GM04504 (cell line): ENCODE measurements around the gene GNA14.
"Not testable (repeated sequence)": the region's sequence is repeated elsewhere in the genome, so short reads cannot be mapped to it uniquely, and the experiment has no call there.

Source experiments
- DNase-seq: peaks from one replicate; pipeline ENCODE4 v3.0.0-alpha.2; 2012; ENCODE audit warnings: low read depth

GNA14 gene

GRCh38 chr9:77648234-77649108 is at the start of gene GNA14:
Gene GNA14, minus strand, starts transcription at chr9:77648322. Its CDS starts 529 bp downstream, at chr9:77647793.
- no peak for DNase-seq

GRCh38 chr9:77697238-77697984 is 49.3 kb upstream of the GNA14 start:
- no peak for DNase-seq

DNA sequence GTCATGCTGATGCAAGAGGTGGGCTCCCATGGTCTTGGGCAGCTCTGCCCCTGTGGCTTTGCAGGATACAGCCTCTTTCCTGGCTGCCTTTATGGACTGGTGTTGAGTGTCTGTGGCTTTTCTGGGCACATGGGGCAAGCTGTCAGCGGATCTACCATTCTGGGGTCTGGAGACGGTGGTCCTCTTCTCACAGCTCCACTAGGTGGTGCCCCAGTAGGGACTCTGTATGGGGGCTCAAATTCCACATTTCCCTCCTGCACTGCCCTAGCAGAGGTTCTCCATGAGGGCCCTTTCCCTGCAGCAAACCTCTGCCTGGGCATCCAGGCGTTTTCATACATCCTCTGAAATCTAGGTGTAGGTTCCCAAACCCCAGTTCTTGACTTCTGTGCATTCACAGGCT is 42.6 kb upstream of the GNA14 start:
- DNase-seq, result not testable (repeated sequence)

- DNase-seq, result not testable (repeated sequence)
Measured at GRCh38 chr9:77690119-77690518, 42.0 kb upstream of the GNA14 start.

- DNase-seq, result not testable (repeated sequence)
Measured at GRCh38 chr9:77687737-77688136, 39.6 kb upstream of the GNA14 start.

- DNase-seq, result no peak
Measured at GRCh38 chr9:77680581-77680980, 32.5 kb upstream of the GNA14 start.

DNA sequence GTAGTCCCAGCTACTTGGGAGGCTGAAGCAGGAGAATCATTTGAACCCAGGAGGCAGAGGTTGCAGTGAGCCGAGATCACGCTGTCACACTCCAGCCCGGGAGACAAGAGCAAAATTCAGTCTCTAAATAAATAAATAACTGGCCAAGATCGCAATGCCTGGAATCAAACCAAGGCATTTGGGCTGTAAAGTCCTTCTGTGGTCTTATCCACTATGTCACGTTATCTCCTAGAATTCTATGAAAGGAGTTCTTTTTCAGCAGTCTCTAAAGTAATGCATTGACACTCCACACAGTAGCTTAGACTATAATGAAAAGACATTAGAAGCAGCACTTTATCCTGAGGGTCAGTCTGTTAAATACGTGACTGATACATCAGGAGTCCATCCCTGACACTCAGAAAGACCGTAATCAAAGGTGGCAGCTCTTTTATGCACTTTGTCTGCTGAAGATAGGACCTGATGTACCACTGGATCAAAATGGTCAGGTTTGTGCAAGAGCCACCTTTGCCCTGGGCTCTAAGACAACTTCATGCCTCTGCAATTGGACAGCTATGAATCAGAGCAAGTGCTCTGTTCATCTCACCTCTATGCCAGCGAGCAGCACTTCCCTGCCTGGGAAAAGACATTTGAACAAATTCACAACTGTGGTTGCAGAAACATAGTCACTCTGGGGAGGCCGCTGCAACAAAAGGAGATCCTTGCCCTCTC is 31.7 kb upstream of the GNA14 start:
- no peak for DNase-seq

- DNase-seq, result no peak
Measured at GRCh38 chr9:77679088-77679487, 31.0 kb upstream of the GNA14 start.

GRCh38 chr9:77677957-77678535 is 29.9 kb upstream of the GNA14 start:
- no peak for DNase-seq

- DNase-seq, result no peak
Measured at GRCh38 chr9:77677397-77677796, 29.3 kb upstream of the GNA14 start.

DNA sequence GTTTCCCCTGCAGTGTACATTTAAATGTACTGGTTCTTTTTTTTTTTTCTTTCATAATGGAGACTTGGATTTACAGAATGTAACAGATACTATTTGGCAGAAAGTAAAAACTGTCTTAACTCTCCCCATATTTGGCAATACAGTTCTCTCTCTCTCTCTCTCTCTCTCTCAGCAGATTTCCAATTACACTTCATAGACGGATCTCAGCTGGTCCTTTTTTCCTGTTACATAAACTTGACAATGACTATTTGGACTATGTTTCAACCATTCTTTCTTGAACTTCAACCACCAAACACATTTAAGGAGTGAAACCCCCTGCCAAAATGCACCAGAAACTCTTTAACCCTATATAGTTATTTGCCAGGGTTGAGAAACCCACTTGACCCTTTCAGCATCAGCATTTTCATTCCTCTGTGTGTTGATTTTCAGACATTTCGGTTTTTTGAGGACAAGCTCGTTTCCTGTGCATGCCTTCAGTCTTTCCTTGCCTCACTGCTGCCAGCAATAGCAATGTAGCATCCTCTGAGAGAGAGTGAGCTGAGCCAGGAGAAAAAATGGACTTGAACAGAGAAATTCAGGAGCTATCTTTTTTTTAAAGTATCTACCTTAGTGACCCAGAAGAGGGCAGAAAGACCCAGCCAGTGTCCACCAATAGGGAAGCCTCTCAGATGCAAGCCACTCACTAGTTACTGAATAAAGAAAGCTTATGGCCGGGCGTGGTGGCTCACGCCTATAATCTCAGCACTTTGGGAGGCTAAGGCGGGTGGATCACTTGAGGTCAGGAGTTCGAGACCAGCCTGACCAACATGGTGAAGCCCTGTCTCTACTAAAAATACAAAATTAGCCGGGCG is 26.0 kb upstream of the GNA14 start:
- no peak for DNase-seq

DNA sequence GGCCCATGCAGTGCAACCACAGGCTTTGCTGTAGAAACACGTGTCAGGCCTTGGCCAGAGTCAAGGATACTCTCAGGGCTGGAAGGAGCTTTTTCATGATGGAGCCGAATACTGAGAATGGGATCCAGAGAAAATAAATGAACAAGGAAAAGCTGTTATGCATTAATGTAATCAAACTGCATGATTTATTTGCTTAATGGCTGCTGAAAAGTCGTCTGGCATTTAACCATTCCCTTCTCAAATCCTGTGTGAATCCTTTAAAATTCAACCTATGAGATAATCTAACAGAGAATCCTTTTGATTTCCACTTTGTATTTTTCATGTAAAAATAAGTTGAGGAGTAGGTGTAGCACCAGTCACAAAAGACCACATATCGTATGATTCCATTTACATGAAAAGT is 24.1 kb upstream of the GNA14 start:
- no peak for DNase-seq

DNA sequence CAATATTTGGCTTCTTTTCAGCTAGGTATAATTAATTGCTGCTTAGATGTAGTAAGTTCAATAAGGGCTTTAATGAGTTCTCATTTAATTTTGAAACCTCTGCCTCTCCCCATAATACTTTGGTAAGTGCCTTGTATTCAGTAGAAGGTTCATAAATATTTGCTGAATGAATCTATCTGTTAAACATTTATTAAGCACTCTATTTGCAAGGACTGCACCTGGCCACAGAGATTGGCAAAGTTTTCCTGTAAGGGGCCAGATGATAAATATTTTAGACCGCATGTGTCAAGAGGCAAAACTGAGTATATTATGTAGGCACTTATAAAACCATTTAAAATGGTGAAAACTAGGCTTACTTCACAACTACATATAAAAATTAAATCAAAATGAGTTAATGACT is 19.0 kb upstream of the GNA14 start:
- DNase-seq, result no peak

GRCh38 chr9:77663754-77664153 is 15.6 kb upstream of the GNA14 start:
- DNase-seq, result no peak

DNA sequence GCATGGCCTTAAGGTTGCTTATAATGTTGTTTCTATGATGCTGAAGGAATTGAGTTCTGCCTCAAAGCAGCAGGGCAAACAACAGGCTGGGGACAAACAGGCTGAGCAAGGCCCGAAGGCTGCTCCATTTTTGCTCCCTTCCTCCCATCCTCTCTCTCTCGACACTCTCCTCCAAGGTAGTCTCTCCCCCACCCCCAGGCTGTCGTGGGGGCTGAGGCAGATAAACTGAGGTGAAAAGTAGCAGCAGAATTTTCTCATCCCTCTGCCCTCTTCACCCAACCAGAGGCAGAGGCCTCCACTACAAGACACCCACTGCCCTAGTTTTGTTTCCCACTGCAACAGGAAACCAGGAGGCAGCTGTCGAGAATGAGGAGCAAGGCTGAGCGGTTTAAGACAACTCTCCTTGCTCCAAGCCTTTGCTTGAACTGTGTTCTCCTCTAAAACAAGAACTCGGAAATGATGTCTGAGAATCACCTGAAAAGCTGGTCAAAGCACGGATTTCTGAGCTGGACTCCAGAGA is 13.5 kb upstream of the GNA14 start:
- DNase-seq, result no peak

DNA sequence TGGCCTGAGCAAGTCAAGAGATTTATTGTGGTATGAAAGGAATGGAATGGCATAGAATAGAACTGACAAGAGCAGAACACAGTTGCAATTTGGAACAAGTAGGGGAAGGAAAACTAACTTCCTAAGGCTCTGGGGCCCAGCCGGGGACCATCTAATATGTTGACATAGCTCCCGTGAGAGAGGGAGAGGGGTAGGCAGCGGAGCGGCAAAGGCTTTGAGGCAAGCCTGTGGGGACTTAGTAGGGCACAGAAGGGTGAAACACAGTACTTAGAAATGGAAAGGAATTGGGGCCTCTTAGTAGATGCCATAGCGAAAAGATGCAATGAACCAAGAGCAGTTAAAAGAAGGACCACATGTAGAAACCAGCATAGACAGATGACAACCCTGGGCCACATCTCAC is 11.8 kb upstream of the GNA14 start:
- DNase-seq, result no peak

GRCh38 chr9:77651203-77651602 is 3.1 kb upstream of the GNA14 start:
- DNase-seq, result no peak

GRCh38 chr9:77649109-77649812 is 1.1 kb upstream of the GNA14 start:
- DNase-seq, result no peak

GRCh38 chr9:77647267-77648233 is 572 bp downstream of the GNA14 start:
- DNase-seq, result no peak
